PC-3 (cell line): ENCODE data around the gene PPP1R7. TPM values are rescaled to one million over a fixed set of nuclear protein-coding genes. Genes with fewer than 3 reads are reported as not detected.

Source experiments
- ATAC-seq: fragments of 200-7000 bp; cut with Tn5 transposase; 2 replicates; pipeline ENCODE4 v1.9.1; 2020; ENCODE audit warnings: mild to moderate bottlenecking, moderate library complexity
- BruUV-seq: library from RNA; stranded (reverse); fragments of 400-500 nt; replicated peaks from 2 replicates; lab custom pipeline; 2021; lab: Mats Ljungman, UMichigan
- CTCF ChIA-PET: fragments of 300-600 bp; sonication (Branson Sonifier 250); formaldehyde crosslinking; loops from one replicate; lab custom pipeline; 2022; ENCODE audit warnings: antibody characterized with exemption; lab: Charles Lee
- POLR2A ChIA-PET: fragments of 300-600 bp; sonication (Branson Sonifier 250); formaldehyde crosslinking; loops from one replicate; lab custom pipeline; 2022; ENCODE audit warnings: antibody characterized with exemption; ENCODE audit not compliant: unreplicated experiment; lab: Charles Lee
- DNase-seq: peaks from one replicate; pipeline ENCODE4 v3.0.0-alpha.2; 2015
- H2AFZ ChIP-seq: fragments of 300-600 bp; sonication (generic); 2 replicates; pipeline ENCODE4 v1.6.0; 2016; ENCODE audit warnings: antibody characterized with exemption, low read length
- H3F3A ChIP-seq: fragments of 300-600 bp; sonication (generic); one replicate; pipeline ENCODE4 v1.6.0; 2017; ENCODE audit warnings: antibody characterized with exemption, low read length, control low read depth, mild to moderate bottlenecking; ENCODE audit not compliant: unreplicated experiment
- H3K27ac ChIP-seq: fragments of 300-600 bp; sonication (generic); 2 replicates; pipeline ENCODE4 v1.5.1; 2016; ENCODE audit warnings: mild to moderate bottlenecking, low read length
- H3K27me3 ChIP-seq: fragments of 300-600 bp; sonication (generic); 2 replicates; pipeline ENCODE4 v1.6.1; 2016; ENCODE audit warnings: low read length, mixed read lengths
- H3K36me3 ChIP-seq: fragments of 300-600 bp; sonication (generic); 2 replicates; pipeline ENCODE4 v1.6.1; 2016; ENCODE audit warnings: low read depth, mixed run types, low read length, mixed read lengths
- H3K4me1 ChIP-seq: fragments of 300-600 bp; sonication (generic); 2 replicates; pipeline ENCODE4 v1.5.1; 2016; ENCODE audit warnings: low read length; ENCODE audit not compliant: insufficient read depth
- H3K4me2 ChIP-seq: fragments of 300-600 bp; sonication (generic); 2 replicates; pipeline ENCODE4 v1.6.0; 2016; ENCODE audit warnings: low read length
- H3K4me3 ChIP-seq: fragments of 300-600 bp; sonication (generic); 2 replicates; pipeline ENCODE4 v1.5.1; 2016; ENCODE audit warnings: mild to moderate bottlenecking, low read length, mixed read lengths
- H3K79me2 ChIP-seq: fragments of 300-600 bp; sonication (generic); 2 replicates; pipeline ENCODE4 v1.6.1; 2017; ENCODE audit warnings: low read length, mixed read lengths
- H3K9ac ChIP-seq: fragments of 300-600 bp; sonication (generic); 2 replicates; pipeline ENCODE4 v1.6.0; 2016; ENCODE audit warnings: mild to moderate bottlenecking, low read length
- H3K9me2 ChIP-seq: fragments of 300-600 bp; sonication (generic); replicated peaks from 2 replicates; pipeline ENCODE4 v1.6.1; 2016; ENCODE audit warnings: mixed run types, low read length, mixed read lengths
- H3K9me3 ChIP-seq: fragments of 300-600 bp; sonication (generic); 2 replicates; pipeline ENCODE4 v1.6.1; 2016; ENCODE audit warnings: low read length, mixed read lengths
- H4K20me1 ChIP-seq: fragments of 300-600 bp; sonication (generic); 2 replicates; pipeline ENCODE4 v1.6.1; 2016; ENCODE audit warnings: low read length, mixed read lengths
- CTCF ChIP-seq: fragments of 300-600 bp; sonication (generic); conservative IDR thresholded peaks from 2 replicates; pipeline ENCODE4 v1.5.1; 2017; ENCODE audit warnings: antibody characterized with exemption, low read depth, mild to moderate bottlenecking, low read length
- EZH2 ChIP-seq: fragments of 300-600 bp; sonication (generic); IDR thresholded peaks from one replicate; pipeline ENCODE4 v1.6.1; 2017; ENCODE audit warnings: antibody characterized with exemption, mild to moderate bottlenecking, low read length; ENCODE audit not compliant: unreplicated experiment
- EZH2phosphoT487 ChIP-seq: fragments of 300-600 bp; sonication (generic); IDR thresholded peaks from 2 replicates; pipeline ENCODE4 v1.6.1; 2018; ENCODE audit warnings: mild to moderate bottlenecking, antibody characterized with exemption, low read length, borderline replicate concordance
- intact Hi-C: fragments of 100-400 bp; cut with micrococcal nuclease; formaldehyde crosslinking; loops from 2 replicates; pipeline ENCODE4 v1.9.0; 2023
- total RNA-seq: library from RNA; depleted of rRNA; stranded (reverse); fragments of >200 nt; gene quantifications from 2 replicates; pipeline ENCODE4 v1.2.3, GENCODE V29; 2014

The PPP1R7 gene
- total RNA-seq, 1 experiment from 2014 or later, result 21.4 TPM

GRCh38 chr2:241148891-241149674, 1.2 kb upstream of the PPP1R7 start, which contains the start of gene PASK:
Gene PASK (minus strand): TSS chr2:241149472. CDS start chr2:241143032, 6,440 bp downstream.
- H3K36me3 ChIP-seq, result no peaks in the 10 kb centered on the region
- no peaks in the 10 kb centered on the region for H3K9me2 ChIP-seq
- H3K4me3 ChIP-seq, result peak within 1 kb of the TSS; percentile 72
- ChIA-PET POLR2A (no interaction called here), CTCF (interaction anchor here (0.6 kb wide), 1 partner anchor 166 kb away, joined by 4 read pairs; no protein-coding TSS in a partner anchor)
- H3K4me2 ChIP-seq, result peak within 1 kb of the TSS; percentile 82
- H3K27ac ChIP-seq, result no peak within 1 kb of the TSS
- H3F3A ChIP-seq, result no peaks in the 10 kb centered on the region
- H4K20me1 ChIP-seq, result no peaks in the 10 kb centered on the region
- ATAC-seq (peak; percentile 87), DNase-seq (peak; percentile 81)
- no peaks in the 10 kb centered on the region for H3K4me1 ChIP-seq
- peaks cover 9% of the 10 kb centered on the region for H3K79me2 ChIP-seq
- H2AFZ ChIP-seq, result peak within 1 kb of the TSS; percentile 74
- no TSS peak for BruUV-seq
- H3K27me3 ChIP-seq, result no peaks in the 10 kb centered on the region
- TF ChIP-seq EZH2phosphoT487 (no peak), EZH2 (no peak), CTCF (no peak)
- intact Hi-C loops, result no loop called here
- H3K9ac ChIP-seq, result peak within 1 kb of the TSS; percentile 69
- H3K9me3 ChIP-seq, result no peaks in the 10 kb centered on the region

- intact Hi-C loops, result no loop called here
- CTCF ChIA-PET, result interaction anchor here (0.6 kb wide), 1 partner anchor 165 kb away, joined by 4 read pairs; no protein-coding TSS in a partner anchor
- no peak overlapping the region for H3K27ac ChIP-seq
These were observed 667 bp upstream of the PPP1R7 start for GRCh38 chr2:241149675-241149924.

More at GRCh38 chr2:241149675-241149924, 667 bp upstream of the PPP1R7 start:
- H3K9me3 ChIP-seq, result no peaks in the 10 kb centered on the region
- H3K27me3 ChIP-seq, result no peaks in the 10 kb centered on the region
- peak; percentile 4; the same call in 1 of the 2 replicates for ATAC-seq
- no TSS peak for BruUV-seq
- peak overlapping the region; percentile 74 for H2AFZ ChIP-seq
- H3K4me3 ChIP-seq, result peak overlapping the region; percentile 72
- H3K36me3 ChIP-seq, result no peaks in the 10 kb centered on the region
- H3K9me2 ChIP-seq, result no peaks in the 10 kb centered on the region
- H4K20me1 ChIP-seq, result no peaks in the 10 kb centered on the region
- no peak for TF ChIP-seq CTCF
- no peak for TF ChIP-seq EZH2phosphoT487
- no peak for TF ChIP-seq EZH2
- H3K4me1 ChIP-seq, result no peaks in the 10 kb centered on the region
- POLR2A ChIA-PET, result no interaction called here
- H3K9ac ChIP-seq, result peak overlapping the region; percentile 35
- H3K79me2 ChIP-seq, result peaks cover 9% of the 10 kb centered on the region
- H3K4me2 ChIP-seq, result peak overlapping the region; percentile 82
- H3F3A ChIP-seq, result no peaks in the 10 kb centered on the region
- no peak for DNase-seq
